GM13976 (cell line): ENCODE measurements around the gene RNU7-1.
"Not testable (repeated sequence)": the region's sequence is repeated elsewhere in the genome, so short reads cannot be mapped to it uniquely, and the experiment has no call there.

Experiments
- DNase-seq: peaks from one replicate; pipeline ENCODE4 v3.0.0; 2012; ENCODE audit warnings: low spot score
- in situ Hi-C: fragments of 300-500 bp; cut with MboI; formaldehyde crosslinking; loops from one replicate; pipeline ENCODE4 v1.12.0; 2022; ENCODE audit warnings: low sequenced_read_pairs, mixed read lengths, inconsistent platforms; ENCODE audit not compliant: unreplicated experiment
- TF ChIP-seq, protein P1 (sequence below): IDR thresholded peaks from 2 replicates; pipeline ENCODE4 v1.5.1; 2012; ENCODE audit warnings: borderline replicate concordance, mild to moderate bottlenecking; ENCODE audit not compliant: insufficient read depth; ENCODE audit errors: extremely low read depth, missing control alignments, control extremely low read depth

RNU7-1 gene

DNA sequence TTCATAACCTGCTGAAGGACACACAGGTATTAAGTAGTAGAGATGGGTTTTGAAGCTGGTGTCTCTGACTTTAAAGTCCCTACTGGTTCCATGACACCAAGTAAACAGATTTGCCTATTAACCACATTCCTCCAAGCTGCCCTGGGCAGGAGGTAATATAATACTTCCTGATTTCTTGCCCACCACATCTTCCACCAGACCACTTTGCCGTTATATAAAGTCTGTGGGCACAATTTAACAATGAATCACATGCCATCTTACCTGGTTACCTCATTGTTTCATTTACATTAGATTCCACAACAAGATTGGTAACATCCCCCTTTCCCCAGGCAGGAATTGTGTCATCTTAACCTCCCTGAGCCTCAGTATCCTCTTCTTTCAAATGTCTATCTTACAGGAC, 39.9 kb upstream of the RNU7-1 start:
- no peak for DNase-seq
- TF ChIP-seq, protein P1, sequence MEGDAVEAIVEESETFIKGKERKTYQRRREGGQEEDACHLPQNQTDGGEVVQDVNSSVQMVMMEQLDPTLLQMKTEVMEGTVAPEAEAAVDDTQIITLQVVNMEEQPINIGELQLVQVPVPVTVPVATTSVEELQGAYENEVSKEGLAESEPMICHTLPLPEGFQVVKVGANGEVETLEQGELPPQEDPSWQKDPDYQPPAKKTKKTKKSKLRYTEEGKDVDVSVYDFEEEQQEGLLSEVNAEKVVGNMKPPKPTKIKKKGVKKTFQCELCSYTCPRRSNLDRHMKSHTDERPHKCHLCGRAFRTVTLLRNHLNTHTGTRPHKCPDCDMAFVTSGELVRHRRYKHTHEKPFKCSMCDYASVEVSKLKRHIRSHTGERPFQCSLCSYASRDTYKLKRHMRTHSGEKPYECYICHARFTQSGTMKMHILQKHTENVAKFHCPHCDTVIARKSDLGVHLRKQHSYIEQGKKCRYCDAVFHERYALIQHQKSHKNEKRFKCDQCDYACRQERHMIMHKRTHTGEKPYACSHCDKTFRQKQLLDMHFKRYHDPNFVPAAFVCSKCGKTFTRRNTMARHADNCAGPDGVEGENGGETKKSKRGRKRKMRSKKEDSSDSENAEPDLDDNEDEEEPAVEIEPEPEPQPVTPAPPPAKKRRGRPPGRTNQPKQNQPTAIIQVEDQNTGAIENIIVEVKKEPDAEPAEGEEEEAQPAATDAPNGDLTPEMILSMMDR = no peak
- in situ Hi-C loops = no loop called here

DNA sequence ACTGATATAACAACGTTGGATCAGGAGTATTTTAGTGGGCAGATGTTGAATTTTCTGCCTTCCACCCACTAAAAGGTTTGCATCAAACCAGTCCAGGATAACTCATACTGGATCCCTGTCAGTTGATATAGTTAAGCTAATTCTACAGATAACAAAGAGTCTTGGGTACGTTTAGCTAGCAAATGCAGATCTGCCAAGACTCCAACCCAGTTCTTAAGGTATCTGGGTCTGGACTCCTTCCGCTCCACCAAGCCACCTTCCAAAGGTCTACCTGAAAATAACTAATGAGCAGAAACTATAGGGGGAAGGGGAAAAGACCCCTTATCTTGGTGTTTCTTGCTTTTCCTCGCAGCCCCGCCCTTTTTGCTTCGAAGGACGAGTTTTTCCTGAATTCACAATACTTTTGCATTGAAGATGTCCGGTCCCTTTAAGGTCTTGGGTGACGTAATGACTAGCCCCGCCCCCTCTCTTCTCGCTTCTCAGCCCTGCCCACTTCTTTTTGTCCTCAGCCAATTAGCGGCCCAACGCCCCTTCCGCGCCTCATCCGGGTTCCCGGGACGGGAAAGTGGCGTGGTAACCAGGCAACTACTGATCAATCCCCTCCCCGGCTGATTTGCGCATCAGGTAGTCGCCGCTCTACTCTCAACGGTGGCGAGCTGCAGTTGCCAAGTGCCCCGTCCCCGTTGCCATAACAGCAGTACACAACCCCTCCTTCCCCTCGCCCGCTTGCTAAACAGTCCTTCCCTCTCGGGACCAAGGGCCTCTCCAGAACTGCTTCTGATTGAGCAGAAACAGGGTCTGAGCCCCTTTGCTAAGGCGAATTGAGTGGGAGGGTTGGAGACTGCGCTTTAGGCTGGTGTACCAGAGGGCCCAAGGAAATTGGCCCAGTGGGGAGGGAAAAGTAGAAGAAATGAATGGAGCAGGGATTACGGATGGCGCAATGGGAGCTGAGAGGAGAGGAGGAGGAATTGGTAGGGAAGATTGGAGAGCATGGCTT, 39.0 kb upstream of the RNU7-1 start, which contains the start of gene LRRC23:
Gene LRRC23 (plus strand): TSS at position 543 of the 997 bp plus-strand sequence. CDS start 812 bp downstream, outside the sequence.
- peak; percentile 94 for DNase-seq
- in situ Hi-C loops = no loop called here
- TF ChIP-seq, protein P1 = no peak

DNA sequence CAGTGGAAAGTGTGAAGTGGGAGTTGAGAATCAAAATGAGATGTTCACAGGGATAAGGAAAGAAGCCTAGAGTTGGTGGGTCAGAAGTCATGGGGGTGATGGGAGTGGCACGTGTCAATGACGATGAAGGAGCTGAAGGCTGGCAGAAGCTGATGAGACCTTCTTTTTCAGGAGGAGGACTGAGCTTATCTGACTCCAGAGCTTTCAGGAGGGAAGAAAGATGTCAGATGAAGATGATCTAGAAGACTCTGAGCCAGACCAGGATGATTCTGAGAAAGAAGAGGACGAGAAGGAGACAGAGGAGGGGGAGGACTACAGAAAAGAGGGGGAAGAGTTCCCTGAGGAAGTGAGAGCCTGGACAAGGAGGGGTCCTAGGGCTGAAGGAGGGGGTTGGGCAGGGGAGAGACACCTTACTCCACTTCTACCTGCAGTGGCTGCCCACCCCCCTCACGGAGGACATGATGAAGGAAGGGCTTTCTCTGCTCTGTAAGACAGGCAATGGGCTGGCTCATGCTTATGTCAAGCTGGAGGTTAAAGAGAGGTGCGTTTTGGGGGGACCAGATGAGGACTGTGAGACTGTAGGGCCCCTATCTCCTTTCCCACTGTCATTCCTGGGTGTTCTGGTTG, 38.1 kb upstream of the RNU7-1 start:
- TF ChIP-seq, protein P1 = no peak
- in situ Hi-C loops = no loop called here
- no peak for DNase-seq

- in situ Hi-C loops, DNase-seq: not testable (repeated sequence)
These were observed 35.5 kb upstream of the RNU7-1 start for GRCh38 chr12:6908141-6908540.

DNA sequence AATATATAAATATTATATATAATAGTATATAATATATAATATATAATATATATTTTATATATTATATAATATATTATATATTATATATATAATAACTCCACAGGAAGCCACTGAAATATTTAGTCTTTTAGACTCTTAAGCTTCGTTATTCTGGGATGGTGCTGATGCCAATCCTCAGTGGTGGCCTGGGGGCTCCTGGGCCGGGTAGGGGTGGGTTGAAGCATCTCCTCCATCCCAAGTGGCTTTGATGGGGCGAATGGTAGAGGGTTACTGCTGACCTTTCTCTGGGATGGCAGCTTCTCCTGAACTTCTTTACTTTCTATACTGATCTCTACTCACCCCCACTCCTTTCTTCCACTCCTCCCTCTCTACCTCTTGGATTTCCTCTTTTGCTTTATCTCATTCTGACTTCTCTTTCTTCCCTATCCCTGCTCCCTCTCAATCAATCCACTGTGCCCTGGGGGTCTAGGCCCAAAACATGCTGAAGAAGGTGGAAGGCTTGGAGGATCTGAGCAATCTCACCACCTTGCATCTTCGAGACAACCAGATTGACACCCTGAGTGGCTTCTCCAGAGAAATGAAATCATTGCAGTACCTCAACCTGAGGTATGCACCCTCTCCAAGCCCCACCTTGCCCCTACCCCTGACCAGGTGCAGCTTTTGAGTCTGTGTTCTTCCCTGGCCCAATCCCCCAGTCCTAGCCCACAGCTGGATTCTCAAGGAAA, 34.0 kb upstream of the RNU7-1 start:
- in situ Hi-C loops = no loop called here
- DNase-seq = no peak
- TF ChIP-seq, protein P1 = no peak

DNA sequence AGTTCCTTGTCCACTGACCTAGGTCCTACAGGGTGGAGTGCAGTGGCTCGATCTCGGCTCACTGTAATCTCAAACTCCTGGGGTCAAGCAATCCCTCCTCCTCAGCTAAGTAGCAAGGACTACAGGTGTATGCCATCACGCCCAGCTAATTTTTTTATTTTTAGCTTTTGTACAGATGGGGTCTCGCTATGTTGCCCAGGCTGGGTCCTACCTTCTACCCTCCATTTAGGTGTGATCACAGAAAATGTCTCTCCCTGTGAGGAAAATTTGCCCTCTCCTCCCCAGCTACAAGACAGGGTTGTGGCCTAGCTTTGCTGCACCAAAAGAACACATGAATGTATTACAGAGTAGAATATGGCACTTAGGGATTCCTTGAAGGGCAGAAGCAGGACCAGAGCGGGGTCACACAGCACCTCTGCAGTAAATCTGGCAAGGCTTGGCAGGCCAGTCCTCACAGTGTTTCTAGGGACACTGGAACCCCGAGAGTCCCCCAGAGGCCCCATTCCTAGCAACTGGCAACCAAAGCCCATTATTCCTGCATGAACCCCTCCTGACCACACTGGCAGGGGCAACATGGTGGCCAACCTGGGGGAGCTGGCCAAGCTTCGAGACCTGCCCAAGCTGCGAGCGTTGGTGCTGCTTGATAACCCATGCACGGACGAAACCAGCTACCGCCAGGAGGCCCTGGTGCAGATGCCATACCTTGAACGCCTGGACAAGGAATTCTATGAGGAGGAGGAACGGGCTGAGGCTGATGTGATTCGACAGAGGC, 31.3 kb upstream of the RNU7-1 start:
- in situ Hi-C loops = no loop called here
- DNase-seq = no peak
- TF ChIP-seq, protein P1 = no peak
